Neural cell (in vitro differentiated cells): ENCODE data around the gene RPS6KA2.

Experiments
- CTCF ChIP-seq: fragments of 450-650 bp; IDR thresholded peaks from 2 replicates; pipeline ENCODE4 v1.5.1; 2014; ENCODE audit warnings: antibody characterized with exemption, mild to moderate bottlenecking, moderate library complexity; ENCODE audit not compliant: poor library complexity, severe bottlenecking
- EP300 ChIP-seq: fragments of 450-650 bp; conservative IDR thresholded peaks from 2 replicates; pipeline ENCODE4 v1.6.1; 2014; ENCODE audit warnings: antibody characterized with exemption, mild to moderate bottlenecking, moderate library complexity; ENCODE audit not compliant: poor library complexity, severe bottlenecking
- EZH2 ChIP-seq: fragments of 200-600, 300-800 bp; shearing (Covaris generic), sonication (generic); IDR thresholded peaks from 2 replicates; pipeline ENCODE4 v1.6.1; 2014; ENCODE audit warnings: antibody characterized with exemption, low read length, borderline replicate concordance, mild to moderate bottlenecking; ENCODE audit not compliant: insufficient read depth, poor library complexity, severe bottlenecking
- MXI1 ChIP-seq: fragments of 450-650 bp; conservative IDR thresholded peaks from 2 replicates; pipeline ENCODE4 v1.6.1; 2014; ENCODE audit warnings: antibody characterized with exemption, mild to moderate bottlenecking; ENCODE audit not compliant: poor library complexity, severe bottlenecking
- POLR2AphosphoS5 ChIP-seq: IDR thresholded peaks from 2 replicates; pipeline ENCODE4 v1.6.1; 2012
- RAD21 ChIP-seq: fragments of 450-650 bp; conservative IDR thresholded peaks from 2 replicates; pipeline ENCODE4 v1.6.1; 2014; ENCODE audit warnings: antibody characterized with exemption, mild to moderate bottlenecking, moderate library complexity
- SMC3 ChIP-seq: fragments of 450-650 bp; conservative IDR thresholded peaks from 2 replicates; pipeline ENCODE4 v1.6.1; 2014; ENCODE audit warnings: antibody characterized with exemption, mild to moderate bottlenecking, moderate library complexity; ENCODE audit not compliant: poor library complexity
- TAF1 ChIP-seq: IDR thresholded peaks from 2 replicates; pipeline ENCODE4 v1.6.1; 2012; ENCODE audit warnings: low read depth

GRCh38 chr6:166545156-166546034 is 81.7 kb downstream of the RPS6KA2 start:
- TF ChIP-seq EP300: no peak
- TF ChIP-seq CTCF: no peak
- no peak for TF ChIP-seq RAD21
- TF ChIP-seq EZH2: no peak
- no peak for TF ChIP-seq POLR2AphosphoS5
- TF ChIP-seq SMC3: no peak
- TF ChIP-seq TAF1: no peak
- no peak for TF ChIP-seq MXI1
